NCI-H226 (cell line): ENCODE results near the gene TMEM154.

Experiments used
- DNase-seq: peaks from one replicate; pipeline ENCODE4 v3.0.0-alpha.2; 2015

The TMEM154 gene

DNA sequence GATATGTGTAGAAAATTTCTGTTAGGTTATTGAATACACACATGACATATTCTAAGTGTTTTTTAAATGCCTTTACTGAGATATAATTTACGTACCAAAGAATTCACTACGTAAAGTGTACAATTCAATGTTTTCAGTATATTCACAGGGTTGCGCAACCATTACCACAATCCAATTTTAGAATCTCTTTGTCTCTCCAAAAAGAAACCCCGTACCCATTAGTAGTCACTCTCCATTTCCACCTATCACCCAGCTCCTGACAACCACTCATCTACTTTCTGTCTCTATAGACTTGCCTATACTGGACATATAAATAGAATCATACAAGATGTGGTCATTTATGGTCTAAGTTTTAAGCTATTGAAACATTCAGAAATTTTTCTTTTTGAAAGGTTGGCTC, 90.9 kb downstream of the TMEM154 start:
- DNase-seq = no peak

DNA sequence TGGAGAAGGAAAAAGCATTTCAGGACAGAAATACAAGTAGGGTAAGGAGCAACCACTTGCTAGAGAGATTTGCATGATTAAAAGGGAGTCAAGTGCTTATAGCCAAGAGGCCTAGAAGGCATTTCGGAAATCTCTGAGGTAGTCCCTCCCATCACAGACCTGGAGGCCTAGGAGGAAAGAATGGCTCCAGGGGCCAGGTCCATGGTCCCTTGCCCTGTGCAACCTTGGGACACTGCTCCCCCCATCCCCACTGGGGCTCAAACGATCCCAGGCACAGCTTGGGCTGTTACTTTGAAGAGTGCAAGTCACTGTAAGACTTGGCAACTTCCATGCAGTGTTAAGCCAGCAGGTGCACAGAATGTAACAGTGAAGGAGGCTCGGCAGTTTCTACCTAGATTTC, 92.7 kb downstream of the TMEM154 start:
- DNase-seq = no peak

DNA sequence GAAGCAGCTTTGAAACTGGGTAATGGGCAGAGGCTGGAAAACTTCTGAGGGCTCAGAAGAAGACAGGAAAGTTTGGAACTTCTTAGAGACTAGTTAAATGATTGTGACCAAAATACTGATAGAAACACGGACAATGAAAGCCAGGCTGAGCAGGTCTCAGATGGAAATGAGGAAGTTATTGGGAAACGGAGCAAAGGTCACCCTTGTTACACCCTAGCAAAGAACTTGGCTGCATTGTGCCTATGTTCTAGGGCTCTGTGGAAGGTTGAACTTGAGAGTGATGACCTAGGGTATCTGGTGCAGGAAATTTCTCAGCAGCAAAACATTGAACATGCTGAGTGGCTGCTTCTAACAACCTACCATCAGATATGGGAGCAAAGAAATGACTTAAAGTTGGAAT, 93.1 kb downstream of the TMEM154 start:
- DNase-seq = no peak

DNA sequence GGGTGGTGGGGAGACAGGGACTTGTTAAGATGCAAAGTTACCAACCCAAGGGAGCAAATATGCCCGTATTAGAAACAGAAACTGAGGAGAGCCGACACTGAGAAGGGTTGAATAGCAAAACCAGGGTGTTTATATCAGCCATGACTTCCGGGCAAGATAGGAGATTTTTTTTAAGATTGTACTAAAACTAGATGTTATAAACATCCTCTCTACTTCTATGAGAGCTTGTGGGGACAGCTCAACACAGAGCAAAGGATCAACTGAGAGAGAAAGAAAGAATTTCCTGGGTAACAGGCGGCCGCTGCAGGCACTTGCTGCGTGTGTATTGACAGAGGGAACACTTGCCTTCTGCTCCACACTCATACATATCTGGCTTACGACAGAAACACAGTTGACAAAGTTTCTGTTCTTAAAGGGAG, 94.8 kb downstream of the TMEM154 start:
- no peak for DNase-seq

DNA sequence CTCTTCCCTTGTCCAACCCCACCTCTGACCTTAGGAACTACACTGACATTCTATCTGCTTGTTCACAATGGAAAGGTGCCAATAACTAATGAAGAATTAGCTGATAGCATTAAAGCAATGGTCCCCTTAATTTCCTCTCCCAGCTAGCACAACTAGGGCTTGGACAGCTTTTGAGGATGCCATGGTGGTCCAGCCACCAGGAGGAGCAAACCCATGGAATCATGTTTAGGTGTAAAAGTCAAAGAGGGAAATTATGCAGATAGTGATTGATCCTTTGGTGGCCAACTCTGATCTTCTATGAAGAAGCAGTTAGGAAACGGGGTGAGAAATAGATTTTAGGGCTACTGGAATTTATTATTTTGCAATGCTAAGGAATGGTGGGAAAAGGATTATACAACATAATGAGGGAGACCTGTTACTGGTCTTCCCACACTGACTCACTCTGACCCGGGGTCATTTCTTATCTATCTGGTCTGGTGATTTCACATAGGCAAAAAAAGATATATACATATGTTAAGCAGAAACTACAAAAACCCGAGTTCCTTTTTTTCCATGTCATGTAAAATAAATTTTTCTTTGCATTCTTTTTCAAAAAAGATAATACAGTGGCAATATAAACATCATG, 98.1 kb downstream of the TMEM154 start:
- peak; percentile 79 for DNase-seq

DNA sequence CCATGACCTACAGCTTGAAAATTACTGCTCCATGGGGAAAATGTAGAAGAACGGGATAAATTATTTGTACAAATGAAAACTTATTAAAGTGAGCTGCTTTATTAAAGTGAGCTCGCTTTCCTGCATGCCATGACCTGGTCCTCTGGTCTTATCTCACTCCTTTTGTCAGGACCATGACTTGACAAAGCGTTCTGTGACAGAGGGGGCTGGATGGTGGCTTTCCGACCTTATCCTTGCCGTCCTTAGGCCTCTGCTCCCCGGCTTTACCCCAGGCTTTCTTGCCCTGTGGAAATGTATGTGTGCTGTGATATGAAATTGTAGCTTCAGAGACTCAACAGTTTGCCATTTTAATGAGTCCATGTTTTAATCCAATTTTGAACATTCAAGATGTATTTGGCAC, 99.9 kb downstream of the TMEM154 start:
- no peak for DNase-seq

DNA sequence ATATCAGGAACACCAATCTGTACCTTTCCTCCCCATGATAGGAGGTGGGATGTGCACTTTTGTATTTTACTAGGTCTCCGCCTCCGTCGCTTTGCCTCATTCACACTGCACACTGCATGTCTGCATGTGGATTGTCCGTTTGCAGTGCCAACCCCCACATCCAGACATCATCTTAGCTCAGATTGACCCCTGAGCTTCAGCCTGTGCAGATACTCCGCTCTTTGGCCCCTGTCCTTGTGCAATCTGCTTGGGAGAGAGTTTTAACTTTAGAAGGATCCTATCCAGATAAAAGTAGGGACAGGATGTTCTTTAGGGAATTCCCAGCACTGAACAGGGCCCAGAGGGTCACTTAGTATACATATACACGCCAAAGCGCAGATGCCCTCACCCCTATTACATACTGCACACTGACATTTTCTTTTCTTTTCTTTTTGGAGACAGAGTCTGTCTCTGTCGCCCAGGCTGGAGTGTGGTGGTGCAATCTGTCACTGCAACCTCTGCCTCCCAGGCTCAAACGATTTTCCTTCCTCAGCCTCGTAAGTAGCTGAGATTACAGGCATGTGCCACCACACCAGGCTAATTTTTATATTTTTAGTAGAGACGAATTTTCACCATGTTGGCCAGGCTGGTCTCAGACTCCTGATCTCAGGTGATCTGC, 100.6 kb downstream of the TMEM154 start:
- DNase-seq = no peak

DNA sequence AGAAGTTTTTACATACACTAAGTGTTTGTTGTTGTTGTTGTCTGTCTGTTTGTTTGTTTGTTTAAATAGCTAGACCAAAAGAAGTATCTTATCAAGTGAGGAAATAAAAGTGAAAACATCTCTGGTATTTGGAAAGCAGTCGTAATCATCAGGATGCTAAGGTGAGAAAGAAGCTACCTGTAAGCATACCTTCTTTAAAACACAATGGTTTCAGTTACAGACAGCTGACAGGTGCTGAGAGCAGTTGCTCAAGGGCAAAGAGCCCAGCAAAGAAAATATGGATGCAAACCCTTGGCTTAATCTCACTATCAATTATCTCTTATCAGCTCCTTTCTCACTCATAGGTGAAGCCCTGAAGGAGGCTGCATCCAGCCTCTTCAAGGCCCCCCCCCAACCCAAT, 101.1 kb downstream of the TMEM154 start:
- no peak for DNase-seq

DNA sequence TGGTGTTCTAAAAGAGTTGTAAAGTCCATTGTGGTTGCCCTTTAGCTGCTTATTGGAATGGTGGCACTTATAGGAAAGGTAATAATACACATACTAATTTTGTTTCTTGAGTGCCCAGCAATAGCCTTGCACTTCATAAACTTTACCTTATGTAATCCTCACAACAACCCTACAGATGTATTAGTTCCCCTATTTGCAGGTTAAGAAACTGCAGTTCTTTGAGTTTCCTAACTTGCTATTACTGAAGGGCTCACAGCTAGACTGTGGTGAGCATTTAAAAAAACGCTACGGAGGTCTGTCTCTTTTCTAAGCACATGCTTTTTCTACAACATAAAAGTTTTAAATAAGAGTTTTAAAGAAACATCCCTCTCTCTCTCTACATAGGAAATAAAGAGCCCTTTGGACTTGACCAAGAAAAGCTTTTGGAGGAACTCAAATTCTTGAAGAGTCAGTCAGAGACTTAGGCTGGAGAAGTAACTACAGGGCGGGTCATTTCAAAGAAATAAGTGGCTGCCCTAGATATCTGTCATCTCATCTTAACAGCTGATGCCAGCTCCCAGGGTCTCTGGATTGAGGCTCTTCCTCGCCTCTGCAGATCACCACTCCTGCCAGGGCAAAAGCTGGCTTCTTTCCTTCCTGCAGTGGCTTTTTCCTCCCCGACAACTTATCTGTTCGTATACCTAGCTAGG, 101.9 kb downstream of the TMEM154 start:
- no peak for DNase-seq

DNA sequence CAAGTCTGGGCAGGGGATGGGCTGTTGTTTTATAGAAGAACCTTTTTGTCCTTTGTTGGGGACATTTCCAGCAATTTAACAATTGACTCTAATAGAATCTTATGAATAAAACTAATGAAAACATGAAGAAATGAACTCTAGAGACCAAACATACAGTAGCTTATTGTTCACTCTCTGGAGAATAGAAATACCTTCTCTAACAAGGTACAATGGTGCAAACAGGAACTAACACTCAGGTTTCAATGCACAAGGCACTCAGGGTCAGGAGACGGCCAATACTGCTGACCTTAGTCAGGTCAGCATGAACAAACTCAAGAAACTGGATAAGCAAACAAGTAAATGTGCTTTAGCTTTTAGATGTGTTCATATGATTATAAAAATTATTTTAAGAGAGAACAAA, 104.3 kb downstream of the TMEM154 start:
- DNase-seq = no peak

DNA sequence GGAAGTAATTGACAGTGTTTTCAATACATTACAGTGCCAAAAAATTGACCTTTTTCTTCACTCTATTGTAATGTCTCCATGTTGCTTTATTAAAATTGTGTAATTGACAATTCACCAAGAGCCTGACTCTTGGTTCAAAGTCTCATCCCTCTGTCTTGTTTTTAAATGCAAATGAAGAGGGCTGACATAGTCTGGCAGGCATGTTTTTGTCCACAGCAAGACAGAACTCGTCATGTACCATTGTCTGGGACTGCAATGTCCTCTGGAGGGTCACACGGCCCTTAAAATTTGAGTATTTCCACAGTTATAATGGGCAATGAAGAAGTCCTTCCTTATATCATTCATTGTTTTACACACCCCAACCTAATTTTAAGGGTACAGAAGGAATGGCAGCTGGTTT, 105.9 kb downstream of the TMEM154 start:
- DNase-seq = no peak

DNA sequence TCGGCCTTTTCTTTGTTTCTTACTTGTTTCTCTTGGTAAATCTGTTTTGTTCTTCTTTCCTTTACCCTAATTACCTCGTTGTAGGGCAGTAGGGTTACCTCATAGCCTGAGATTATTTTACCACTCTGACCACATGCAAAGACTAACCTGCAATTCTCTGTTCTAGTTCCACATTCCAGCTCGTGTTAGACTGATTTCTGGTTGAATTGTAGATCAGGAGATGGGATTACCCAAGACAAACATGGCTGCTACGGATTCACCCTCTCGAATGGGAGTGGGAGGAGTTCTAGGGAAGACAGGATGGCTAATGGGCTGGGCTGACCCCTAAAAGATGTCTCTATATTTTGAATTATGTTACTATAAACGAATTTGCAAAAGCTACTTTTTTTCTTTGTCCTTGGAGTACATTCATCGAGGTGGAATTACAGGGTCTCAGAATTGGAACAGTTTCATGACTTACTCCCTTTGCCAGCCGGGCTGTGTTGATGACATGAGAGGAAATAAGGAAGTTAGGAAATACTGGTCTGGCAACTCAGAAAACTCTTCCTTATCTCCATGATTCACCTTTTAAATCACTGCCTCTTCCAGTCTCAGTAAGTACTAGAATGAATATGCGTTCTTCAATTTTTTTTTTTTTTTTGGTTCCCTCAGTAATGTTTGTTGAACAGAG, 107.2 kb downstream of the TMEM154 start:
- DNase-seq = peak; percentile 87

DNA sequence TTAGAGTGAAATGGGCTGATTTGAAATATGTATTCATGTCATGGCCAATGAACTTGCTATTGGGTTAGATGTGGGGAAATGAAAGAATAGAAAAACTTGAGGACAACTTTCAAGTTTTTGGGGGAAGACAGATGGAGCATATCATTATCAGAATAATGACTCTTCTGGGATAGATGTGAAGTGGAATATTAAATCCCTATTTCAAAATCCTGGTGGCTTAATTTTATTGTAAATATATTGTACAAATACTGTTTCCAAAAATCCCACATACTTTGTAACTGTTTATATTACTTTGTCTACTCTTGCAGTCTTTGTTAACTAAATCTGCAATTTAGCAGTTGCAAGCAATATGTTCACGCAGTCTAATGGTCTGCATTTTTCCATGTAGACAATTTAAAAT, 108.0 kb downstream of the TMEM154 start:
- DNase-seq = no peak

DNA sequence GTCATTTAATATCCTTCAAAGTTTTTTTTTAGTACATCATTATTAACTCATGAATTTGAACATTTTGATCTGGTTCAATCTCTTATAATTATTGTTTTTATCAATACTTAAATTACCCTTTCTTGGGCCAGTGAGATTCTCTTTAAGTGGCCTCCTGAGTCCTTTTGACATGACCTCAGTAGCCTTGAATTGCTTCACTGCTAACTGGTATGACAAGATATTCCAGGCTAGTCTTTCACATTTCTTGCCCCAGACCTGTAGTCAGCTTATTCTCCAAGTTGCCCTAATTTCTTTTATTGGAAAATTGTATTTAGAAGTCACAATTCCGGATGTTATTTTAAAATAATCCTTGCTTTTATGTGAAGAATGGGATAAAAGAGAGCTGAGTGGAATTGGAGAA, 108.5 kb downstream of the TMEM154 start:
- DNase-seq = no peak
